GM18511 (cell line): ENCODE results near the gene ABCA13.
A peak's percentile ranks its signal among the peaks of the same experiment; 100 is the strongest.

Experiments used
- ATAC-seq: cut with Tn5 transposase; IDR thresholded peaks from one replicate; pipeline ENCODE4 v1.9.1; 2021; ENCODE audit warnings: mild to moderate bottlenecking, moderate library complexity; ENCODE audit not compliant: unreplicated experiment

The ABCA13 gene

DNA sequence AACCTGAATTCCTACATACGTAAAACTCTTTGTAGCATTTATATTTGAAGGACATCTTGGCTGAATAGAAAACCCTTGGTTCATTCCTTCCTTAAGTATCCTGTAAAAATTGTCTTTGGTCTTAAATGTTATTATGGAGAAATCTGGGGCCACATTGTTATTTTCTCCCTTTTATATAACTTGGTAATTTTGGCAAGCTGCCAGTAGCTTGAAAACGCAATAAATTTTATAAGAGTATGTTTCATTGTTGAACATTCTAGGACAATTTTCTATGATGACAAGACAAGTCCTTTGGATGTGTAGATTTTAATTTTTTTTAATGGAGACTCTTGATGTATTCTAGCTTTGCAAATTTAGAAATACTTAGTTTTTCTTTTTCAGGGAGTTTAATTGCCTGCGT is 191.9 kb downstream of the ABCA13 start:
- ATAC-seq = no peak

DNA sequence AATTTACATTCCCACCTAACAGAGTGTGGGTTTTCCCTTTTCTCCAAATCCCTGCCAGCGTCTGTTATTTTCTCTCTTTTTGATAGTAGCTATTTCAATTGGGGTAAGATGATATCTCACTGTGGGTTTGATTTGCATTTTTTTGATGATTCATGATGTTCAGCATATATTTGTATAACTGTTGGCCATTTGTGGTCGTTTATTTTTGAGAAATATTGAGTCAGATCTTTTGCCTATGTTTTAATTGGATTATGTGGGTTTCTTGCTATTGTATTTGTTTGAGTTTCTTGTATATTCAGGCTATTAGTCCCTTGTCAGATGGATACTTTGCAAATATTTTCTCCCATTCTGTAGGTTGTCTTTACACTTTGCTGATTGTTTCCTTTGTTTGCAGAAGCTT is 193.8 kb downstream of the ABCA13 start:
- no peak for ATAC-seq

DNA sequence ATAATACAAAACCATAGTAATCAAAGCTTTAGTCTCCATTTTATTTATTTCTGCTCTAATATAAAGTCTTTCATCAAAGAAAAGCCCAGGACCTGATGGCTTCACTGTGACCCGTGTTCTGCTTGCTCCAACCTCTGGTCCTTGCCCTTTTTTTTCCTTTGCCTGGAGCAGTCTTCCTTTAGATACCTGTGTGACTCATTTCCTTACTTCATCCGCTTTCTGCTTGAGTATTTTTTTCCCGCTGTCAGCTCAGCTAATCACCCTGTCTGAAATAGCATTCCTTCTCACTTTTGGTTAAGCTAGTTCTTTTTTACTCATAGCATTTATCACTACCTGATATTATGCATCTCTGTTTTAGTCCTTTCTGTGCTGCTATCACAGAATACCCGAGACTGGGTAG is 194.8 kb downstream of the ABCA13 start:
- no peak for ATAC-seq

DNA sequence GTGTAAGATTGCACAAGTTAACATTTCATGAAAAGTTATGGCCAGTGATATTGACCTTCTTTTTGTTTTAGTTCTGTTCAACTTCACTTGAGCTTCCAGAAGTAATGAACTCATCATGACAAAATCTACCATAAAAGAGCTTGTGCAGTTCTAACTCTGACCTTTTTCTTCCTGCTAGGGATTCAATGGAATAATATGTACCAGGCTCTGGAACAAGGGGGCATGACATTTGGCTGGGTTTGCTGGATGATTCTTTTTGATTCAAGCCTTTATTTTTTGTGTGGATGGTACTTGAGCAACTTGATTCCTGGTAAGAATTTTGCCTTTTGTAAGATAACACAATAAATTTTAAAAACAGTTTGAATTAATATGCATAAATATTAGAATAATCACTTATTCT is 205.0 kb downstream of the ABCA13 start:
- no peak for ATAC-seq

GRCh38 chr7:48380921-48381320 is 209.7 kb downstream of the ABCA13 start:
- ATAC-seq = no peak

DNA sequence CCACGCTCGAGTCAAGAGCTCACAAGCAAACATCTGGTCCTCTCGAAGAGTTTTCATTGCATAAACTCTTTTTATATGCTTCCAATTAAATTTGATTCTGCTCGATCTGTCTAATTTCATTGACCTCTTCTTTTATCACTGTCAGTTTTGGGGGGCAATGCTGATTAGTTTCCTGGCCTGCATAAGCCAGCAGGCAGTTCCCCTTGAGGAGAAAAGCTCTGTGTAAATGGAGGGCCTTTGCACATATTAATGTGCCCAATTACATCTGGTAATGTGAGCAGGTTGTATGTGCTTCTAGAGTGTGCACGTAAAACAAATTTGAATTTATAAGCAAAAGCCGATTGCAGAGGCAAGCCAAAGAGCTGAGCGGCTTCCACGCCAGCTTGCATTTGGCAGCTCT is 210.3 kb downstream of the ABCA13 start:
- ATAC-seq = no peak

DNA sequence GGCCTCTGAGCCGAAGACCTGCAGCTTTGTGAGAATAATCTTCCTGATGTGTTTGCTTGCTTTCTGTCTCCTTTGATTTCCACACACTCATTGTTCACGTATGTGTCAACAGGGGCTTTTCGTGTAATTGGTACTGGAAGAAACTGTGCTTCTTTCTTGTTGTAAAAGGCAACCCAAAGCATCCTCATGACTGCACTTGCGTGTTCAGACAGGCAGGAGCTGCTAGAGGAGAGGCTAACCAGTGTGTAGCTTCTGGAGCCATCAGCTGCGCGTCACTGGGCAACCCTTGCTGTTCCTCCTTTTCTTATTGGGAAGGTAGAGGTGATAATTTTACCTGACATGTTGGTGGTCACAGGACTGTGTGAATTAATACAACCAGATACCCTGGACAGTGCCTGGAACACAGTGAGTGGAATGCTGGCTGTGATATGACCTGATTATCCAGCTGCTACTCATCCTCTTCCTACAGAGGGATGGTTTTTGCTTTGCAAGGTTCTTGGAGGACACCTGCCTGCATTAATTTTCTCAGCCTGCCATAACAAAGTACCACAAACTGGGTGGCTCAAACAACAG is 213.0 kb downstream of the ABCA13 start:
- ATAC-seq = no peak

- no peak for ATAC-seq
These were observed 216.7 kb downstream of the ABCA13 start for GRCh38 chr7:48387932-48388331.

DNA sequence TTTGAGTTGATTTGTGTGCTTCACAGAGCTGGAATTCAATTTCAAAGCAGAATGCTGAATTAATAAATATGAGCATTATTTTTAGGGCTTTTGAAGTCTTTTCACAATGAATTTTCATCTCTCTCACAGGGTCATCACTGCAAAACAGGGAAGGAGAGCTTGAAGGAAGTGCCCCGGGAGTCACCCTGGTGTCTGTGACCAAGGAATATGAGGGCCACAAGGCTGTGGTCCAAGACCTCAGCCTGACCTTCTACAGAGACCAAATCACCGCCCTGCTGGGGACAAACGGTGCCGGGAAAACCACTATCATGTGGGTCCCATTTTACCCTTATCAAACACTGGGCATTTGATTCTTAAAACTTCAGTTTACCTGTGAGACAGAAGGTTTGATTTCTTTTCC is 217.7 kb downstream of the ABCA13 start:
- no peak for ATAC-seq

GRCh38 chr7:48389977-48390376 is 218.7 kb downstream of the ABCA13 start:
- ATAC-seq = no peak

DNA sequence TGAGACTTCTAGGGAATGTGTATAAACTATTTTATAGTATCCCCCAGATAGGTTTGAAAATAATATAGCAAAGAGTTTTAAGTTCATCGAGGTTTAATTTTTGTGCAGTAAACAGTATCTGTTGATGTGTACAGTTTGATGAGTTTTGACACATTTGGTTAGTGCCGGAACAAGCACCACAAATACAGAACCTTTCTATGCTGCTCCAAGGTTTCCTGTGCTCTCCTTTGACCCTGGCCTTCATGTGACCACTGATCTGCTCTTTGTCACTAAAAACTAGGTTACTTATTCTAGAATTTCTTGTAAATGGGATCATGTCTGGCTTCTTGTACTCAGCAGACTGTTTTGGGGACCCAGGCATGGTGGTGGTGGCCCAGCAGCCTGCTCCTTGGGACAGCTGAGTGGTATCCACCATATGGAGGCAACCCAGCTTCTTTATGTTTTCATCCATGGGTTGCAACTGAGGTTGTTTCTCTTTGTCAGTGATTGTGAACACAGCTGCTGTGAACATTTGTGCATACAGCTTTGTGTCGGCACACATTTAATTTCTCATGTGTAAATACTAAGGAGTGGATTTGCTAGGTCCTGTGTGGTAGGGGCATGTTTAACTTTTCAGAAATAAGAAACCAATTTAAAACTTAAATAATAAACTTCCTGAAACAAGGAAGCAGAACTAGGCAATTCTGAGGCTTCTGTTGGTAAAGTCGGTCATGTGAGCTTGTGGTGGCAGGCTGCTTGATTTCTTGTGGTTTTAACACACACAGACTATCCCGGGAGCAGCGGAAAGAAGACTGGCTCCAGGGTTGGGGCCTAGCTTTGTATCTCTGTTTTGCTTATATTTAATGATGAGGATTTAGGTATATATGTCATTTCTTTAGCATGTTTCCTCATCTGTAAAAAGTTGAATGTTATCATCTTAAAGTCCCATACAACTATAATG is 219.4 kb downstream of the ABCA13 start:
- ATAC-seq = no peak

GRCh38 chr7:48398191-48398590 is 226.9 kb downstream of the ABCA13 start:
- no peak for ATAC-seq

DNA sequence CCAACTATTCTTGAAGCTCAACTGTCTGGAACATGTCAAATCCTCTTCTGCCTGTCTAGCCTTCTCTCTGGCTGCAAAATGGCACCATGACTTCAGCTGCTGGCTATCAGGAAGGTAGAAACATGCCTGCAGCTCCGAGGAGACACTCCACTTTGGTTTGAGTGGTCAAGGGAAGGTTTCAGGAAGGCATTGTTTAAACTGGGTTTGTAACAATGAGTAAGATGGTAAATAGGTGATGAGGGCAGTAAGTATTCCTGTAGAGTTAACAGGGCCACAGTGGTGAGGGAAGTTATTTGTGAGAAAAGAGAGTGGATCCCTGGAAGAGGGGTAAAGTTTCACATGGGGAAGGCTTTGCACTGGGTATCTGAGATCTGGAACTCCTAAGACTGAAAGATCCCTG is 231.5 kb downstream of the ABCA13 start:
- no peak for ATAC-seq

GRCh38 chr7:48408731-48409130 is 237.5 kb downstream of the ABCA13 start:
- no peak for ATAC-seq

DNA sequence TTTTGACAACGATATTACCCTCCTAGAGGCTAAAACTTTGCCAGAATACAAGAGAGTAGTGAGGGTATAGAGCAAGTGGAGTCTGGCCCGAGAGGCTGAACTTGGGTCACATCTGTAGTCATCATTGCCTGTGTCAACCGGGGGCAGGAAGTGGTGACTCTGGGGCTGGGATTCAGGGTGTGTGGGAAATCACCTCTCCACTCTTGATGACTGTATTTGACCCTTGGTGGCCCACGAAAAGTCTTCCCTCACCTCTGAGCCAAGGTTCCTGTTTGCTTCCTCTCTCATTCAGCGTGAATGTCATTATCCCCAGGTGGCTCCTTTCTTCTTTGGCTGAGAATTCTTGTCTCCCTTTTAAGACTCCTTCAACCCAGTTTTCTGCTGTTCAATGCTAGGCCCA is 240.4 kb downstream of the ABCA13 start:
- ATAC-seq = peak; percentile 74

- no peak for ATAC-seq
These were observed 242.9 kb downstream of the ABCA13 start for GRCh38 chr7:48414011-48414732.

GRCh38 chr7:48416327-48416908 is 245.2 kb downstream of the ABCA13 start:
- ATAC-seq = no peak

- no peak for ATAC-seq
These were observed 248.1 kb downstream of the ABCA13 start for GRCh38 chr7:48419401-48419800.

DNA sequence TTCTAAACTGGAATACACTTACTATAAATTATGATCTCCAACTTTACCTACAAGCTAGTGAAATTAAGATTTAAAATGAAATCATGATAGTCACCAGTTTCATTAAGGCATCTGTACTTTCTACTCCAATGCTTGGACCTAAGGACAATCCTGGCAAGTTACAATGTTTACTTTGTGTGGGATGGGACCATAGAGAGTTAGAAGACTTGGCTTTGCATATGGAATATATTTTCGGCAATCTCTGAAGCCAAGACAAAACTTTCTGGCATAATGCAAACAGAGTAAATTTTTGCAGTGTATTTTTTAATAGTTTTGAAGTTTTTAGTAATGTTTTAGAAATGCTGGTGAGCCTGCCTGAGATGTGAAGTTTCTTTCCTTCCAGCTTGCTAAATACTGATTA is 248.9 kb downstream of the ABCA13 start:
- ATAC-seq = no peak

GRCh38 chr7:48421357-48421756 is 250.1 kb downstream of the ABCA13 start:
- no peak for ATAC-seq

DNA sequence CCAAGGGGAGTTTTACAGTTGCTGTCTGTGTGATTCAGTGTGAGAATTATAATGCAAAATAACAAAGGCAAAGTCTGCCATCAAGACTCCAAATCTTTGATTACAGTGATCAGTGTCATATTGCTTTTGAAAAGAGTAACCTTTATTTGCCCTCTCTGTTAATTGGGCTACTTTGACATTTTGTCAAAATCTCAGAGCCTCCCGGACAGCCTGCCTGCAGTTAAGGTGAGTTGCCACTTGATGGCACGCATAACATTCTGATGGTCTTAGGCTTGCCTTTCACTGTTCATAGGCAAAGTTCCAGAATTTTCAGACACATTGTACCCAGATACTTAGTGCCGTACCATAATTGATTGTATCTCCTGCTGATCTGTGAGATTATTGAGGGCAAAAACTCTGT is 253.5 kb downstream of the ABCA13 start:
- ATAC-seq = no peak
